HepG2 (cell line): ENCODE measurements around the gene SDK1. TPM values are rescaled to one million over a fixed set of nuclear protein-coding genes. Genes with fewer than 3 reads are reported as not detected.

Experiments used
- CC2D1A ChIP-seq: sonication (generic); formaldehyde crosslinking; IDR thresholded peaks from 2 replicates; pipeline ENCODE4 v1.8.1; 2023; ENCODE audit warnings: mild to moderate bottlenecking, missing genetic modification reagents
- DRAP1 ChIP-seq: IDR thresholded peaks from 2 replicates; pipeline ENCODE4 v1.6.1; 2016; ENCODE audit warnings: missing genetic modification reagents, missing compliant biosample characterization
- JDP2 ChIP-seq: sonication (generic); formaldehyde crosslinking; IDR thresholded peaks from 2 replicates; pipeline ENCODE4 v1.8.1; 2022; ENCODE audit warnings: missing genetic modification reagents, borderline replicate concordance
- KAT8 ChIP-seq: IDR thresholded peaks from 2 replicates; pipeline ENCODE4 v1.6.1; 2016; ENCODE audit warnings: missing genetic modification reagents, missing compliant biosample characterization
- KDM2A ChIP-seq: sonication (generic); formaldehyde crosslinking; IDR thresholded peaks from 2 replicates; pipeline ENCODE4 v1.4.0; 2020; ENCODE audit warnings: low read depth, missing genetic modification reagents, borderline replicate concordance
- KIAA2018 ChIP-seq: sonication (generic); formaldehyde crosslinking; IDR thresholded peaks from 2 replicates; pipeline ENCODE4 v1.5.0; 2020; ENCODE audit warnings: mild to moderate bottlenecking, missing genetic modification reagents, borderline replicate concordance
- SAP130 ChIP-seq: IDR thresholded peaks from 2 replicates; pipeline ENCODE4 v1.6.1; 2016; ENCODE audit warnings: low read depth
- SNAPC5 ChIP-seq: sonication (generic); formaldehyde crosslinking; IDR thresholded peaks from 2 replicates; pipeline ENCODE4 v1.8.1; 2023; ENCODE audit warnings: mild to moderate bottlenecking, missing genetic modification reagents, borderline replicate concordance
- SRSF1 ChIP-seq: fragments of 200-400 bp; formaldehyde crosslinking; optimal IDR thresholded peaks from 2 replicates; pipeline ENCODE3; 2017; ENCODE audit warnings: mild to moderate bottlenecking, low read depth, low read length, moderate library complexity
- SSRP1 ChIP-seq: IDR thresholded peaks from 2 replicates; pipeline ENCODE4 v1.6.1; 2016; ENCODE audit warnings: control low read depth
- TRIM22 ChIP-seq: fragments of 450-650 bp; IDR thresholded peaks from 2 replicates; pipeline ENCODE4 v1.6.1; 2017
- ZNF331 ChIP-seq: sonication (generic); formaldehyde crosslinking; IDR thresholded peaks from 2 replicates; pipeline ENCODE4 v1.4.0; 2020; ENCODE audit warnings: missing genetic modification reagents
- ZNF350 ChIP-seq: sonication (generic); formaldehyde crosslinking; IDR thresholded peaks from 2 replicates; pipeline ENCODE4 v1.4.0; 2020; ENCODE audit warnings: mild to moderate bottlenecking, low read depth, missing genetic modification reagents, borderline replicate concordance
- ZNF431 ChIP-seq: sonication (generic); formaldehyde crosslinking; IDR thresholded peaks from 2 replicates; pipeline ENCODE4 v1.9.0; 2022; ENCODE audit warnings: missing genetic modification reagents, low read depth, mild to moderate bottlenecking, borderline replicate concordance
- ZNF441 ChIP-seq: sonication (generic); formaldehyde crosslinking; IDR thresholded peaks from 2 replicates; pipeline ENCODE4 v1.7.0; 2021; ENCODE audit warnings: missing genetic modification reagents, borderline replicate concordance
- ZNF598 ChIP-seq: sonication (generic); formaldehyde crosslinking; IDR thresholded peaks from 2 replicates; pipeline ENCODE4 v1.5.1; 2020; ENCODE audit warnings: mild to moderate bottlenecking, missing genetic modification reagents, borderline replicate concordance
- ZNF747 ChIP-seq: sonication (generic); formaldehyde crosslinking; IDR thresholded peaks from 2 replicates; pipeline ENCODE4 v1.8.1; 2023; ENCODE audit warnings: missing genetic modification reagents, mild to moderate bottlenecking, borderline replicate concordance
- ZSCAN31 ChIP-seq: sonication (generic); formaldehyde crosslinking; IDR thresholded peaks from 2 replicates; pipeline ENCODE4 v1.5.0; 2020; ENCODE audit warnings: low read depth, mild to moderate bottlenecking, missing genetic modification reagents
- polyA plus RNA-seq, 8 experiments: library from polyadenylated mRNA; depleted of rRNA in 3 of 8; stranded (reverse) in 7 of 8; unstranded in 1 of 8; fragments of >200 nt; fragmentation: Illumina TruSeq in 4 of 8; extraction: Trizol in 4 of 8; gene quantifications; 2 replicates each; pipeline versions ENCODE4 v1.2.1 to v1.2.3, GENCODE V29; 2011 to 2016; ENCODE audit warnings: low read depth in 4 of 8, missing spikeins in 1 of 8, mixed read lengths in 1 of 8; ENCODE audit not compliant: insufficient read depth in 1 of 8
- total RNA-seq, 5 experiments: library from RNA; depleted of rRNA; stranded (reverse); fragments of >200 nt; fragmentation: Illumina TruSeq; extraction: Trizol; gene quantifications; 2 replicates each; pipeline ENCODE4 v1.2.3, GENCODE V29; 2016; ENCODE audit warnings: low read depth in 1 of 5

Gene SDK1
- total and polyA plus RNA-seq, 2 of the 13 experiments (the other 11 are each of a cell fraction or from before 2014, with no cell fraction given) = 0.35 to 2.4 TPM

GRCh38 chr7:4134631-4135030, 833.6 kb downstream of the SDK1 start (continued):
- TF ChIP-seq ZNF350 (no peak), SRSF1 (peak; percentile 57), ZNF331 (CRISPR knock-in tag) (no peak), TRIM22 (no peak), JDP2 (CRISPR knock-in tag) (no peak), ZSCAN31 (no peak), SAP130 (CRISPR knock-in tag) (peak; percentile 51), ZNF431 (CRISPR knock-in tag) (no peak), CC2D1A (CRISPR knock-in tag) (no peak), DRAP1 (CRISPR knock-in tag) (no peak), ZNF747 (CRISPR knock-in tag) (no peak), SSRP1 (no peak), SNAPC5 (CRISPR knock-in tag) (no peak), KDM2A (CRISPR knock-in tag) (peak; percentile 27; the same call in 1 of the 2 replicates), ZNF598 (CRISPR knock-in tag) (no peak), ZNF441 (CRISPR knock-in tag) (no peak), KAT8 (CRISPR knock-in tag) (no peak), KIAA2018 (CRISPR knock-in tag) (no peak)
